Measurements from ENCODE around the gene CHST10.

GRCh38 chr2:100425573-100426383 is 8.3 kb upstream of the CHST10 start:
- TF ChIP-seq CTCF (IDR thresholded peaks at IDR 0.05) (no peak), EP300 (IDR thresholded peaks at IDR 0.05) (no peak)
